ENCODE data around the gene ARID3B.

The ARID3B gene

DNA sequence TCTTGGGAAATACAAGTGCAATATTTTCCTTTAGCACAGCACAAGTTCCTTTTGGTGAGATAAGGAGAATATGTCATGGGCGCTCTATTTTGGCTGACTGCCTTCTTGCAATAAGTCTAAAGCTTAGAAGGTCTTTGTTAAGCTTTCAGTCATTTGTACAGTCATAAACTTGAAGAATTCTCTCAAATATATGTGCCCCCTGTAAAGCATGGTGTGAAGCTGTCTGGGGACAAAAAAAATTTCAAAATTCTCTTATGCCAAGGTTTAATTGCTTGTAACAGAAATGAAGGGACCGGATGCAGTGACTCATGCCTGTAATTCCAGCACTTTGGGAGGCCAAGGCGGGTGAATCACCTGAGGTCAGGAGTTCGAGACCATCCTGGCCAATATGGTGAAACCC lies 21.7 kb upstream of the ARID3B start:
- no peaks in the 10 kb centered on the region for H3K27me3 ChIP-seq (ENCODE audit: insufficient read depth, low read depth)
- no peak overlapping the region for H3K4me2 ChIP-seq
- no peaks in the 10 kb centered on the region for H3K36me3 ChIP-seq (ENCODE audit: insufficient read depth)
- no peak overlapping the region for H3K27ac ChIP-seq
- TF ChIP-seq, protein P1, sequence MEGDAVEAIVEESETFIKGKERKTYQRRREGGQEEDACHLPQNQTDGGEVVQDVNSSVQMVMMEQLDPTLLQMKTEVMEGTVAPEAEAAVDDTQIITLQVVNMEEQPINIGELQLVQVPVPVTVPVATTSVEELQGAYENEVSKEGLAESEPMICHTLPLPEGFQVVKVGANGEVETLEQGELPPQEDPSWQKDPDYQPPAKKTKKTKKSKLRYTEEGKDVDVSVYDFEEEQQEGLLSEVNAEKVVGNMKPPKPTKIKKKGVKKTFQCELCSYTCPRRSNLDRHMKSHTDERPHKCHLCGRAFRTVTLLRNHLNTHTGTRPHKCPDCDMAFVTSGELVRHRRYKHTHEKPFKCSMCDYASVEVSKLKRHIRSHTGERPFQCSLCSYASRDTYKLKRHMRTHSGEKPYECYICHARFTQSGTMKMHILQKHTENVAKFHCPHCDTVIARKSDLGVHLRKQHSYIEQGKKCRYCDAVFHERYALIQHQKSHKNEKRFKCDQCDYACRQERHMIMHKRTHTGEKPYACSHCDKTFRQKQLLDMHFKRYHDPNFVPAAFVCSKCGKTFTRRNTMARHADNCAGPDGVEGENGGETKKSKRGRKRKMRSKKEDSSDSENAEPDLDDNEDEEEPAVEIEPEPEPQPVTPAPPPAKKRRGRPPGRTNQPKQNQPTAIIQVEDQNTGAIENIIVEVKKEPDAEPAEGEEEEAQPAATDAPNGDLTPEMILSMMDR (conservative IDR thresholded peaks at IDR 0.05; ENCODE audit: low read depth, low read length): no peak
- no peaks in the 10 kb centered on the region for H3K4me1 ChIP-seq (ENCODE audit: low read depth, poor library complexity, severe bottlenecking)
- H4K20me1 ChIP-seq (ENCODE audit: insufficient read depth): no peaks in the 10 kb centered on the region
- no peaks in the 10 kb centered on the region for H3K79me2 ChIP-seq (ENCODE audit: insufficient read depth, low read depth)
- no peak overlapping the region for H2AFZ ChIP-seq (ENCODE audit: low read depth)
- H3K9ac ChIP-seq: no peak overlapping the region
- no peak overlapping the region for H3K4me3 ChIP-seq (IDR thresholded peaks at IDR 0.05; ENCODE audit: insufficient read depth, low read depth, low read length)

DNA sequence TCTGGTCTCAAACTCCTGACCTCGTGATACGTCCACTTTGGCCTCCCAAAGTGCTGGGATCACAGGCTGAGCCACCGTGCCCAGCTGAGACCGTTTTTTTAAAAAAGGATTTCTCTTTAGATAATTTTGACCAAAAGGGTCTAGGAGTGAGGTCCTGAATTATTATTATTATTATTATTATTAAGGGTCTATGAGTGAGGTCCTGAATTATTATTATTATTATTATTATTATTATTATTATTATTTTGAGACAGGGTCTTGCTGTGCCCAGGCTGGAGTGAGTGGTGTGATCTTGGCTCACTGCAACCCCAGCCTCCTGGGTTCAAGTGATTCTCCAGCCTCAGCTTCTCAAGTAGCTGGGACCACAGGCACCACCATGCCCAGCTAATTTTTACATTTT lies 20.6 kb upstream of the ARID3B start:
- Histone ChIP-seq H3K79me2 (ENCODE audit: insufficient read depth, low read depth) (no peaks in the 10 kb centered on the region), H3K4me3 (IDR thresholded peaks at IDR 0.05; ENCODE audit: insufficient read depth, low read depth, low read length) (no peak overlapping the region), H3K4me1 (ENCODE audit: low read depth, poor library complexity, severe bottlenecking) (no peaks in the 10 kb centered on the region), H3K9ac (no peak overlapping the region), H3K4me2 (no peak overlapping the region), H3K27me3 (ENCODE audit: insufficient read depth, low read depth) (no peaks in the 10 kb centered on the region), H3K27ac (no peak overlapping the region), H4K20me1 (ENCODE audit: insufficient read depth) (no peaks in the 10 kb centered on the region), H3K36me3 (ENCODE audit: insufficient read depth) (no peaks in the 10 kb centered on the region), H2AFZ (ENCODE audit: low read depth) (no peak overlapping the region)
- TF ChIP-seq, protein P1 (conservative IDR thresholded peaks at IDR 0.05; ENCODE audit: low read depth, low read length): no peak

- no peak overlapping the region for H3K4me2 ChIP-seq
- no peak overlapping the region for H3K27ac ChIP-seq
- no peak overlapping the region for H3K9ac ChIP-seq
Observed at GRCh38 chr15:74523982-74524381, 17.0 kb upstream of the ARID3B start.

GRCh38 chr15:74525309-74525708 lies 15.7 kb upstream of the ARID3B start:
- no peak overlapping the region for H3K27ac ChIP-seq
- TF ChIP-seq, protein P1 (conservative IDR thresholded peaks at IDR 0.05; ENCODE audit: low read depth, low read length): no peak
- H3K27me3 ChIP-seq (ENCODE audit: insufficient read depth, low read depth): no peaks in the 10 kb centered on the region
- no peaks in the 10 kb centered on the region for H4K20me1 ChIP-seq (ENCODE audit: insufficient read depth)
- no peak overlapping the region for H3K4me2 ChIP-seq
- H3K36me3 ChIP-seq (ENCODE audit: insufficient read depth): no peaks in the 10 kb centered on the region
- H3K9ac ChIP-seq: no peak overlapping the region
- no peaks in the 10 kb centered on the region for H3K79me2 ChIP-seq (ENCODE audit: insufficient read depth, low read depth)
- peaks cover 7% of the 10 kb centered on the region for H3K4me1 ChIP-seq (ENCODE audit: low read depth, poor library complexity, severe bottlenecking)
- no peak overlapping the region for H3K4me3 ChIP-seq (IDR thresholded peaks at IDR 0.05; ENCODE audit: insufficient read depth, low read depth, low read length)
- no peak overlapping the region for H2AFZ ChIP-seq (ENCODE audit: low read depth)

More at GRCh38 chr15:74523982-74524381, 17.0 kb upstream of the ARID3B start:
- no peaks in the 10 kb centered on the region for H3K4me1 ChIP-seq (ENCODE audit: low read depth, poor library complexity, severe bottlenecking)
- TF ChIP-seq, protein P1 (conservative IDR thresholded peaks at IDR 0.05; ENCODE audit: low read depth, low read length): no peak
- no peaks in the 10 kb centered on the region for H4K20me1 ChIP-seq (ENCODE audit: insufficient read depth)
- H3K27me3 ChIP-seq (ENCODE audit: insufficient read depth, low read depth): no peaks in the 10 kb centered on the region
- H3K4me3 ChIP-seq (IDR thresholded peaks at IDR 0.05; ENCODE audit: insufficient read depth, low read depth, low read length): no peak overlapping the region
- no peak overlapping the region for H2AFZ ChIP-seq (ENCODE audit: low read depth)
- H3K36me3 ChIP-seq (ENCODE audit: insufficient read depth): no peaks in the 10 kb centered on the region
- H3K79me2 ChIP-seq (ENCODE audit: insufficient read depth, low read depth): no peaks in the 10 kb centered on the region
